CD4-positive, alpha-beta T cell treated with Interleukin-10 for 1 hour (primary cell): ENCODE data around the gene TSPAN4.

Experiments
- DNase-seq: peaks from one replicate; pipeline ENCODE4 v3.0.0-alpha.2; 2020

TSPAN4 gene

DNA sequence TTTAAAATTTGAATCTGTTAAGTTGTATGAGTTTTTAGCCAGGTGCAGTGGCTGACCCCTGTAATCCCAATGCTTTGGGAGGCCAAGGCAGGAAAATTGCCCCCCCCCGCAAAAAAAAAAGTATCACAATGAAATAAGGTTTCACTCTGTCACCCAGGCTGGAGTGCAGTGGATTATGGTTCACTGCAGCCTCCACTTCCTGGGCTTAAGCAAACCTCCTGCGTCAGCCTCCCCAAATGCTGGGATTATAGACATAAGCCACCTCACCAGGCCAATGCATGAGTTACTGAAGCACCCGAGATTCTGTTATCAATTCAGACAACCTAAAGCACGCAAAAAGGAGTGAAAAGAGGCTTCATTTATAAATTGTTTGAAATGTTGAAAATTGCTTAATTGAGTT, 70.4 kb downstream of the TSPAN4 start:
- DNase-seq, result no peak

- DNase-seq, result no peak
Measured at GRCh38 chr11:914204-914603, 71.6 kb downstream of the TSPAN4 start.

- DNase-seq, result no peak
Measured at GRCh38 chr11:914747-915501, 72.3 kb downstream of the TSPAN4 start.
